ENCODE measurements around the gene LMBR1. TPM values are rescaled to one million over a fixed set of nuclear protein-coding genes. Genes with fewer than 3 reads are reported as not detected.
A peak's percentile ranks its signal among the peaks of the same experiment; 100 is the strongest.
"Not testable (repeated sequence)": the region's sequence is repeated elsewhere in the genome, so short reads cannot be mapped to it uniquely, and the experiment has no call there.

Gene LMBR1
- total RNA-seq, 4 donors from 2014 or later: 25.2 to 68.3 (median 38.4) TPM

DNA sequence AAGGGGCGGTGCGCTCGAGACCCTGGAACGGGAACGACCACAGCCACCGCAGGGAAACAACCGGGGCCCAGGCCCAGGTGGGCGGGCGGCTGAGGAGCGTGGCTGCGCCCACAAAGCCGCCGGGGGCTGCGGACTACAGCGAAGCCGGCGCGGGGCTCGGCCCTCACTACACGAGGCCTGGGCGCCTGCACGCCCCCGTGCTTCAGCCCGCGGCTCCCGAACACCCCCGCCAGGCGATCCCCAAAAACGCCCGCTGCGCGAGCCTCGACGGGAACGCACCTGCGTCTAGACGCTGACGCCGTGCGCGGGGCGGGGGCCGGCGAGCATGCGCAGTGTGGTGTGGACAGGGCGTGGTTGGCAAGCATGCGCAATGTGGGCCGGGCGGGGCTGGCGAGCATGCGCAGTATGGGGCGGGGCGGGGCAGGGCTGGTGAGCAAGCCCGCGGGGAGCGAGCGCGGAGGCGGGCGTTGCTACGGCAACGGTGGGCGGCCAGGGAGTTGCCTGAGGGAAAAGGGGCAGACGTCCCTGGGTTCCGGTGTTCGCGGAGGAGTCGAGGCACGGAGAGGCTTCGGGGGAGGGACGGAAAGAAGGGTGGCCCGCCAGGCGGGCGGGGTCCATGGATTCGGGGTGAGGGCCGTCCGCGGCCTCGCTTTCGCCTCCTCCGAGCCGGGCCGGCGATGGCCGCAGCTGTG, 252.6 kb downstream of the LMBR1 start, which contains the start of gene RNF32:
Gene RNF32 (plus strand): TSS at position 518 of the 692 bp plus-strand sequence. CDS start 3,104 bp downstream, outside the sequence.
- Histone ChIP-seq H3K4me1 (peaks cover 6 to 33% (median 14%) of the 10 kb centered on the region in 3 donors), H3K27me3 (no peaks in the 10 kb centered on the region), H3K27ac (peak within 1 kb of the TSS; percentile 85 to 90 (median 88)), H3K36me3 (no peaks in the 10 kb centered on the region), H3K9me3 (peaks cover 0 to 10% (median 7%) of the 10 kb centered on the region in 3 donors), H3K4me3 (peak within 1 kb of the TSS; percentile 65 to 98 (median 75))
- TF ChIP-seq POLR2A (IDR thresholded peaks at IDR 0.05): peak in 2 of 4 donors; percentile 25 to 66
- TF ChIP-seq, protein P1, sequence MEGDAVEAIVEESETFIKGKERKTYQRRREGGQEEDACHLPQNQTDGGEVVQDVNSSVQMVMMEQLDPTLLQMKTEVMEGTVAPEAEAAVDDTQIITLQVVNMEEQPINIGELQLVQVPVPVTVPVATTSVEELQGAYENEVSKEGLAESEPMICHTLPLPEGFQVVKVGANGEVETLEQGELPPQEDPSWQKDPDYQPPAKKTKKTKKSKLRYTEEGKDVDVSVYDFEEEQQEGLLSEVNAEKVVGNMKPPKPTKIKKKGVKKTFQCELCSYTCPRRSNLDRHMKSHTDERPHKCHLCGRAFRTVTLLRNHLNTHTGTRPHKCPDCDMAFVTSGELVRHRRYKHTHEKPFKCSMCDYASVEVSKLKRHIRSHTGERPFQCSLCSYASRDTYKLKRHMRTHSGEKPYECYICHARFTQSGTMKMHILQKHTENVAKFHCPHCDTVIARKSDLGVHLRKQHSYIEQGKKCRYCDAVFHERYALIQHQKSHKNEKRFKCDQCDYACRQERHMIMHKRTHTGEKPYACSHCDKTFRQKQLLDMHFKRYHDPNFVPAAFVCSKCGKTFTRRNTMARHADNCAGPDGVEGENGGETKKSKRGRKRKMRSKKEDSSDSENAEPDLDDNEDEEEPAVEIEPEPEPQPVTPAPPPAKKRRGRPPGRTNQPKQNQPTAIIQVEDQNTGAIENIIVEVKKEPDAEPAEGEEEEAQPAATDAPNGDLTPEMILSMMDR (IDR thresholded peaks at IDR 0.05): no peak
- peak; percentile 63 for DNase-seq
- intact Hi-C loops (cut with DNase I): no loop called here
- WGBS, 2 donors: 1 to 5% methylated on average over 19 to 30 of the region's 85 CpGs

DNA sequence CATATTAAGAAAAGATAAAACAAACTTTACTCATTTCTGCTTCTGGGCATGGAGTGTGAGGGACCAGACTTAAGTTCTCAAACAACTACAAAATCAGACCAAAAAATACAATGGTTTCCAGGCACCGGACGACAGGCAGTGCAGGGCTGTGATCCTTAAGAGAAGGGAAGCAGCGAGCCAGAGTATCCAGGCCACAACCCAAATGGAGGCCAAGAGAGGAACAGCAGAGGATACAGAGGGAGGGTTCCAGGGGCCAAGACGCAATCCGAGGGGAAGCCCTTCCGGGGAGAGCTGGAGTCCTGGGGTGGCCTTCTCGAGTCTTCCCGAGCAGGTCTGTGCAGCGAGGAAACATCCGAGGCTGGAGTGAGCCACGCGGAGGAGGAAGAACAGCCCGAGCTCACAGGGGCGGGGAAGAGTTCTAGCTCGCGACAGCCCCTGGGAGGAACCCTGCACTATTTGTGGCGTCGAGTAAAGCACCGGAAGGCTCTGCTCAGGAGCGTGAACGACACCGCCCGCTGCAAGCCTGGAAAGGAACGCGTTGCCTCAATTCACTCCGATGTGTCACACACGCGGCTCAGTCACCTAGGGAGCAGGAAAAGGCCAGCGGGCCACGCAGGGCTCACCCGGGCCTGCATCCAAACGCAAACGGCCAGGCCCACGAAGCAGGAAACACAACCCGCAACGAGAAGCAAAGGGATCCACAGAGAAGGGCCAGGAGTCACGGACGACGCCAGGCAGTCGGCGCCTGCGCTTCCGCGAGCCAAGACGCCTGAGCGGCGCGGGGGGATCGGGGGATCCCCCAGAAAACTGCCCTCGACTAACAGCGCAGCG, 253.3 kb downstream of the LMBR1 start:
- TF ChIP-seq, protein P1 (IDR thresholded peaks at IDR 0.05): no peak
- TF ChIP-seq POLR2A (IDR thresholded peaks at IDR 0.05): no peak
- no peak for DNase-seq
- Histone ChIP-seq H3K27ac (peak overlapping the region; percentile 73 to 90 (median 88)), H3K27me3 (no peaks in the 10 kb centered on the region), H3K36me3 (no peaks in the 10 kb centered on the region), H3K4me1 (peaks cover 6 to 33% (median 14%) of the 10 kb centered on the region in 3 donors), H3K4me3 (peak overlapping the region; percentile 65 to 98 (median 75)), H3K9me3 (peaks cover 0 to 10% (median 7%) of the 10 kb centered on the region in 3 donors)
- WGBS, 2 donors: 63 to 75% methylated on average over 26 to 39 of the region's 52 CpGs
- intact Hi-C loops (cut with DNase I): no loop called here

DNA sequence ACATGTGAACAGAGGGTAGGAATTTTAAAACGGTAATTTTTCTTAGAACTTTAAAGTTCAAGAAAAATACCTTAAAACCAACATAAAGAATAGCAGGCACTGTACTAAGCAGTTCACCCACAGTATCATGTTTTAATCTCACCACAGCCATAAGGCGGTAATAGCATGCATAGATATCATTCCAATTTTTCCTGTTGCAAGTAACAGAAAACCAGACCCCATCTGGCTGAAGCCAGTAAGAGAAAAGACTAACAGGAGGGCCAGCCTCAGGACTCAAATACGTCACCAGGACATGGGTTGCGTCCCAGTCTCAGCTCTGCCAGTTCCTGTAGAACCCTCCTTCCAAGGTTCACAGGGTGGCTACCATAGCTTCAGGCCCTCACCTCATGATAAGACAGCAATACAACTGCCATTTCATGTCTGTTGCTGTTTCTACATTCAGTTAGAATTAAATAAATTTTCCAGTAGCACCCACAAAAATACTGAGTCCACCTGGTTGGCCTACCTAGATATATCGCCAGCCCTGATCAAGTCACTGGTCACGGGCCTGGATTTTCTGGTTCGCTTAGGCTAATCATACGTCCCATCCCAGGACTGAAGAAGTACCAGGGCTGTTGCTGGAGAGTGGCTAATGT, 254.4 kb downstream of the LMBR1 start:
- Histone ChIP-seq H3K27me3 (no peaks in the 10 kb centered on the region), H3K4me1 (peaks cover 6 to 33% (median 14%) of the 10 kb centered on the region in 3 donors), H3K4me3 (no peak overlapping the region), H3K9me3 (peaks cover 0 to 10% (median 7%) of the 10 kb centered on the region in 3 donors), H3K36me3 (no peaks in the 10 kb centered on the region), H3K27ac (no peak overlapping the region)
- no peak for DNase-seq
- intact Hi-C loops (cut with DNase I): no loop called here
- 90 to 95% methylated on average over 5 to 8 of the region's 8 CpGs for WGBS, 2 donors
- TF ChIP-seq, protein P1 (IDR thresholded peaks at IDR 0.05): no peak
- no peak for TF ChIP-seq POLR2A (IDR thresholded peaks at IDR 0.05)

DNA sequence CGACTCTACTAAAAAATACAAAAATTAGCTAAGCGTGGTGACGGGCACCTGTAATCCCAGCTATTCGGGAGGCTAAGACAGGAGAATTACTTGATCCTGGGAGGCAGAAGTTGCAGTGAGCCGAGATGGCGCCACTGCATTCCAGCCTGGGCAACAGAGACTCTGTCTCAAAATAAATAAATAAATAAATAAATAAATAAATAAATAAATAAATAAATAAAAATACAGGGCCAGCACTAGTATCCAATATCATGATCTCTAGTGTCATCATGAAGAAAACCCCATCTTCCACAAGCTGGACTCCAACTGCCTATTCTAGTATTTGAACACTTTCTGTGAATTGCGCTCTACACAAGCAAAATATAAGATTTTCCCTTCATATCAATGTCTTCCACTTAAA, 255.9 kb downstream of the LMBR1 start:
- Histone ChIP-seq H3K9me3 (peaks cover 0 to 10% (median 7%) of the 10 kb centered on the region in 3 donors), H3K4me1 (peaks cover 6 to 29% (median 14%) of the 10 kb centered on the region in 3 donors)
- 89 to 99% methylated on average over 7 of the region's 7 CpGs for WGBS, 2 donors
- H3K36me3 ChIP-seq; intact Hi-C loops (cut with DNase I); H3K27me3 ChIP-seq; H3K4me3 ChIP-seq; DNase-seq; H3K27ac ChIP-seq: not testable (repeated sequence)

DNA sequence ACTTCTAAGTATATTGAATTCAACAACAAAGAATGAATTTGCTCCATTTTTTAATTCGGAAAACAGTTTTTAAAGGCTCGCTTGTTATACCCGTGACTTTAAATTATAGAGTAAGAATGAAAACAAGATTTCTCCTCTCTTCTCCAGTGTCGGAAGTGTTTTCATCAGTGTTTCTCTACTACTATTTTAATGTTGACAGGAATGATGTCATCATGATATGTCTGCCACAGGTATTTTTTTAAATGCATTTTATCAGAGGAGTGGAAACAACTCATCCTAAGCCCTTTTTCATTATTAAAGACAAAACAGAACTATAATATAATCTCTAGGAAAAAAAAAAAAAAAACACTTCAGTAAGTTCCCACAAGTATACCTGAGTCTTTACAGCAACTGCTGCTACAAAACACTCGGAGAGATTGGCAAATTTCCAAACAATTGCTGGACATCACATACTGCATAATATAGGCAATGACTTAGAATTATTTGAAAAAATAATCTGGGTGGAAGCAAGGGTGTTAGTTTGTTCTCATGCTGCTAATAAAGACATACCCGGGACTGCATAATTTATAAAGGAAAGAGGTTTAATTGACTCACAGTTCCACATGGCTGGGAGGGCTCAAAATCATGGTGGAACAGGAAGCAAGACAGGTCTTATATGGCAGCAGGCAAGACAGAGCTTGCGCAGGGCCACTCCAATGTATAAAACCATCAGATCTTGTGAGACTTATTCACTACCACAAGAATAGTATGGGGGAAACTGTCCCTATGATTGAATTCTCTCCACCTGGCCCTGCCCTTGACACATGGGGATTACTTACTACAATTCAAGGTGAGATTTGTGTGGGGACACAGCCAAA, 257.2 kb downstream of the LMBR1 start:
- Histone ChIP-seq H3K36me3 (no peaks in the 10 kb centered on the region), H3K4me1 (peaks cover 0 to 19% (median 9%) of the 10 kb centered on the region in 3 donors), H3K27me3 (no peaks in the 10 kb centered on the region), H3K27ac (no peak overlapping the region), H3K9me3 (peaks cover 0 to 10% (median 7%) of the 10 kb centered on the region in 3 donors), H3K4me3 (no peak overlapping the region)
- no peak for TF ChIP-seq POLR2A (IDR thresholded peaks at IDR 0.05)
- no peak for DNase-seq
- intact Hi-C loops (cut with DNase I): no loop called here
- WGBS, 2 donors: 76 to 77% methylated on average over 7 of the region's 7 CpGs

Measured in esophagus squamous epithelium (tissue), 5 donors.